MG63 (cell line): Measurements from ENCODE around the gene AHDC1. TPM values are rescaled to one million over a fixed set of nuclear protein-coding genes. Genes with fewer than 3 reads are reported as not detected.
A peak's percentile ranks its signal among the peaks of the same experiment; 100 is the strongest.

Source experiments
- DNase-seq: peaks from one replicate; pipeline ENCODE4 v3.0.0-alpha.2; 2020
- H3K27me3 ChIP-seq: fragments of 250-450 bp; sonication (Bioruptor Pico); 2 replicates; pipeline ENCODE4 v1.5.1; 2020; ENCODE audit warnings: mild to moderate bottlenecking, moderate library complexity
- H3K36me3 ChIP-seq: fragments of 250-450 bp; sonication (Bioruptor Pico); 2 replicates; pipeline ENCODE4 v1.5.1; 2020; ENCODE audit warnings: mild to moderate bottlenecking, moderate library complexity
- H3K4me3 ChIP-seq: fragments of 250-450 bp; sonication (Bioruptor Pico); 2 replicates; pipeline ENCODE4 v1.5.1; 2020; ENCODE audit warnings: mild to moderate bottlenecking, moderate library complexity
- H3K9me3 ChIP-seq: fragments of 250-450 bp; sonication (Bioruptor Pico); 2 replicates; pipeline ENCODE4 v1.5.1; 2020; ENCODE audit warnings: mild to moderate bottlenecking, moderate library complexity
- total RNA-seq: library from RNA; depleted of rRNA; stranded (reverse); fragments of >200 nt; shearing (Covaris generic); gene quantifications from 2 replicates; pipeline ENCODE4 v1.2.3, GENCODE V29; 2014; ENCODE audit warnings: low replicate concordance

AHDC1 gene
- total RNA-seq, 1 experiment from 2014 or later = 10.4 TPM

DNA sequence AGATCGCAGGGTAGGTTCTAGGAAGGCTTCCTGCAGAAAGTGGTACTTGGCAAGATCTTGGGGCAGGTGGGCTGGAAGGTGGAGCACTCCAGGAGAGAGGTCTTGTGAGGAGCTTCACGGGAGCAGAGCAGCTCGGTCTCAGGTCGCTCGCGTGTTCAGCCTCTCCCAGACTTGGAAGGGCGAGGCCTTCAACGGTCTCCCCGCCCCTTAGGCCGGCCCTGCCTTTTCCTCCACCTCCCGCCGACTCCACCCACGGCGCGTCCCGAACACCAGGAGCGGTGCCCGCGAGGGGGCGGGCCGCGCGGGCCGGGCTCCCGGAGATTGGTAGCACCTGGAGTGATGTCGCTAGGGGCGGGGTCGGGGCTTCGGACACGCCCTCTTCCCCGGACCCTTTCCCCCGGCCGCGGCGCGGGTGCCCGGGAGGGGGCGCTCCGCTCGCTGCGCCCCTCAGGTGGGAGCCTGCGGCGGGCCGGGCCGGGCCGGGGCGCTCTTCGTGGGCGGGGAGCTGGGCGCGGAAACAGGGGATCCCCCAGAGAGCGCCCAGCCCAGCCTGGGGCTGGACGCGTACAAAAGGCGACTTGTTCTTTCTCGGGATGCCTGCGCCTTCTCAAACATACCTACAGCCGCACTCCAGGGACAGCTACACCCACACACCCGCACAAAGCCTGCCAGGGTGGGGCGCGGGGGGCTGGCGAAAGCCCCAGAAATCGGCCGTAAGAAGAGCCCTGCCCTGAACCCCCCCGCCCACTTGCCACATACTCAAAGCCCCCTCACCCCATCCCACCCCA lies 35.5 kb downstream of the AHDC1 start:
- H3K36me3 ChIP-seq = peaks cover 7% of the 10 kb centered on the region; the same call in 1 of the 2 replicates
- no peaks in the 10 kb centered on the region for H3K27me3 ChIP-seq
- no peak for DNase-seq
- H3K9me3 ChIP-seq = no peaks in the 10 kb centered on the region
- no peak overlapping the region for H3K4me3 ChIP-seq

DNA sequence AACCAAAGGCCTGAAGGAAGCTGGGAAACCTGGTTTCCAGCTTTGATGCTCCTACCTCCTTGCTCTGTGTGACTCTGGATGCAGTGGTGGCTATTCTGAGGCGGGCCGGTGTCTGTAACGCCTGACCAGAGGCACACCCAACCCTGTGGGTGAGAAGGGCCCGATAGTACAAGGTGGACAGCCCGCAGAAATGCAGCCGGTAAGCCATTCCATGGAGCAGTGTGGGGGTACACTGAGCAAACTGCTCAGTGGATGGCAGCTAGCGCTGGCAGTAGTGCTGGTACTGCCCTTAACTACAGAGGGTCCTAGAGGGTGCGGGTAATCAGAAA lies 36.0 kb downstream of the AHDC1 start:
- no peaks in the 10 kb centered on the region for H3K9me3 ChIP-seq
- H3K27me3 ChIP-seq = no peaks in the 10 kb centered on the region
- H3K36me3 ChIP-seq = peaks cover 7% of the 10 kb centered on the region; the same call in 1 of the 2 replicates
- no peak overlapping the region for H3K4me3 ChIP-seq
- no peak for DNase-seq

DNA sequence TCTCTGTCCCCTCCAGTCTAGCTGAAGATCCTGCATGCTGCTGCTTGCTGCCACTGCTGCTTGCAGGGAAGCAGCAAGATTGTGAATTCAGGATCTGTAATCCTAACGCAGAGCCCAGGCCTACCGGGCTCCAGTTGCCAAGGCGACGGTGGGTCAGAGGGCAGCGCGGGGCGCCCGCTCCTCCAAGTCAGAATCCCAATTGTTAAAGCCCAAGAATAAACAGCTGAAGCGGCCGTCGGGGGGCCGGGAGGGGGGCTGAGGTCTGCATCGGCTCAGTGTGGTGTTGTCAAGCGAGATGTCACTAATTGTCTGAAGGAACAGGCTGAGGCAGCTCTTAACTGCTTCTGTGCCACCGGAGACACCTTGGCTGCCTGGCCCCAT lies 36.8 kb downstream of the AHDC1 start:
- no peaks in the 10 kb centered on the region for H3K9me3 ChIP-seq
- no peaks in the 10 kb centered on the region for H3K27me3 ChIP-seq
- DNase-seq = no peak
- H3K4me3 ChIP-seq = no peak overlapping the region
- H3K36me3 ChIP-seq = peaks cover 7% of the 10 kb centered on the region; the same call in 1 of the 2 replicates

GRCh38 chr1:27566462-27567145 lies 37.3 kb downstream of the AHDC1 start:
- H3K27me3 ChIP-seq = no peaks in the 10 kb centered on the region
- no peak for DNase-seq
- no peak overlapping the region for H3K4me3 ChIP-seq
- H3K9me3 ChIP-seq = no peaks in the 10 kb centered on the region
- peaks cover 7% of the 10 kb centered on the region; the same call in 1 of the 2 replicates for H3K36me3 ChIP-seq

DNA sequence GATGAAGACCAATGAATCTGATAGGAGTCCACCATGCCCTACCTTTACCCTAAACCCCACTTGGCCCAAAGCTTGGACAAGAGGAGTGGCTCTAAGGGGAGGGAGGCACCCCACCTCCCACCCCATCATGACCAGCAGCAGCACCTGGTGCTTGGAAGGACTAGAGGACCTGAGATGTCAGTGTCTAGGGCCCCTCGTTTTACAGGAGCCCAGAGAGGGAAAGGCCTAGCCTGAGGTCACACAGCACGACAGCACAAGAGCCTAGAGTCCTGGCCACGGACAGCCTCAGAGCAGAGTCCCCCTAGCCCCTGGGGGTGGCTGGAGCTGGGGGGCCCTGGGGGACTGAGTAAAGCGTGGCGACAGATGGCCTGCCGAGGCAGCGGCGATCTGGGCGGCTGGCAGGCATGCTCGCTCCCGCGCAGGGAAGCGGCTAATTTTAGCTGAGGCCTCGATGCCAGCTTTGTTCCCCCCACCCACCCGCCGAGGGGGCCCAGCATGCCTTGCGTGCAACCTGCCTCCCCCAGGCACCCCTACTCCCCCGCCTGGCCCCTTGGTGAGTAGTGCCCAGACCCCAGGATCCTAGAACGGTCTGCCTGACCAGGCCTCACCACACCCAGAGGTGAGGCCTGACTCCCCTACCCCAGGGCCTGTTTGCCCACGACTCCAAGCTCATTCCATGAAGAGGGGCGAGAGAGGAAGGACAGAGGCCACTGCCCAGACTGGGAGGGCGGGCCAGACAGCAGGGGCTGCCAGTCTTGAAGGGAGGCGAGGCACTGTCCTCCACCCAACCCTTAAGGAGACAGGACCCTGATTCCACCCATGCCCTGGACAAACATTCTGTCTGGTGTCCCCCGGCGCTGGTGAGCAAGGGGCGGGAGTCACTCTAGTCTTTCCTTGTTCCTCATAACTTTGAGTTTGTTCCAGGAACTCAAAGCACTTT lies 39.0 kb downstream of the AHDC1 start:
- peaks cover 7% of the 10 kb centered on the region; the same call in 1 of the 2 replicates for H3K36me3 ChIP-seq
- no peaks in the 10 kb centered on the region for H3K27me3 ChIP-seq
- DNase-seq = no peak
- H3K4me3 ChIP-seq = no peak overlapping the region
- no peaks in the 10 kb centered on the region for H3K9me3 ChIP-seq

- peaks cover 7% of the 10 kb centered on the region; the same call in 1 of the 2 replicates for H3K36me3 ChIP-seq
- peak; percentile 75 for DNase-seq
- no peaks in the 10 kb centered on the region for H3K27me3 ChIP-seq
- no peak overlapping the region for H3K4me3 ChIP-seq
- H3K9me3 ChIP-seq = no peaks in the 10 kb centered on the region
Observed at GRCh38 chr1:27563591-27564471, 40.1 kb downstream of the AHDC1 start.

- Histone ChIP-seq H3K36me3 (peaks cover 12% of the 10 kb centered on the region), H3K4me3 (no peak overlapping the region), H3K9me3 (no peaks in the 10 kb centered on the region), H3K27me3 (no peaks in the 10 kb centered on the region)
- no peak for DNase-seq
Observed at GRCh38 chr1:27563341-27563590, 40.7 kb downstream of the AHDC1 start.

DNA sequence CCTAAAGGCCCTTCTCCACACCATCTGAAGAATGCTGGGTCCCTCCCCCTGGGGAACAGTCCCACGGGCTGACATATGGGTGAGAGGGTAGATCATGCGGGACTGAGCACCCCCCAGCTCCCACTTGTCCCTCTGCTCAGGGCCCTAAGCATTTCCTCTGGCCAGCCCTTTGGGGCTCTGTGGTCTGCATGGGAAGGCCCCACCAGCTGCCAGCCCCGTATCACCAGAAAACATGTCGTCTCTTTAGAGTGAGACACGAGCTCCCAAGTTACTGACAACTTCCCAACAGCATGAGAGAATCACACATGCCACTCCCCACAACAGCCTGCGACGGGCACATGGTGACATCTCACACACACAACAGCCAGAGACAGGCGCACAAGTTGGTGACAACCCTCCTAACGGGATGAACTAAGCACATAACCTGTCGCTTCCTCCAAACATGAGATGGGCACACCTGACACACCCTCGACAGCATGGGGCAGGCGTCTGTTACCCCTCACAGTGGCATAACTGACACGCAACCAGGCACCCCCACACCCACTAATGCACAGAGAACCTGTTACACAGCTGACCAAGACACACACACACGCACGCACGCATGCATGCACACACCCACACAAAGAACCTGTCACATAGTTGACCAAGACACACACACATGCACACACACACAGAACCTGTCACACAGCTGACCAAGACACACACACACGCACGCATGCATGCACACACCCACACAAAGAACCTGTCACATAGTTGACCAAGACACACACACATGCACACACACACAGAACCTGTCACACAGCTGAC lies 41.2 kb downstream of the AHDC1 start:
- no peaks in the 10 kb centered on the region for H3K27me3 ChIP-seq
- no peaks in the 10 kb centered on the region for H3K9me3 ChIP-seq
- H3K4me3 ChIP-seq = no peak overlapping the region
- DNase-seq = no peak
- H3K36me3 ChIP-seq = peaks cover 14% of the 10 kb centered on the region

GRCh38 chr1:27562021-27562420 lies 41.9 kb downstream of the AHDC1 start:
- no peak for DNase-seq
- Histone ChIP-seq H3K36me3 (peaks cover 17% of the 10 kb centered on the region), H3K9me3 (no peaks in the 10 kb centered on the region), H3K4me3 (no peak overlapping the region), H3K27me3 (no peaks in the 10 kb centered on the region)

- H3K9me3 ChIP-seq = no peaks in the 10 kb centered on the region
- DNase-seq = no peak
- H3K27me3 ChIP-seq = no peaks in the 10 kb centered on the region
- no peak overlapping the region for H3K4me3 ChIP-seq
- peaks cover 17% of the 10 kb centered on the region for H3K36me3 ChIP-seq
Observed at GRCh38 chr1:27561124-27561899, 42.6 kb downstream of the AHDC1 start.

DNA sequence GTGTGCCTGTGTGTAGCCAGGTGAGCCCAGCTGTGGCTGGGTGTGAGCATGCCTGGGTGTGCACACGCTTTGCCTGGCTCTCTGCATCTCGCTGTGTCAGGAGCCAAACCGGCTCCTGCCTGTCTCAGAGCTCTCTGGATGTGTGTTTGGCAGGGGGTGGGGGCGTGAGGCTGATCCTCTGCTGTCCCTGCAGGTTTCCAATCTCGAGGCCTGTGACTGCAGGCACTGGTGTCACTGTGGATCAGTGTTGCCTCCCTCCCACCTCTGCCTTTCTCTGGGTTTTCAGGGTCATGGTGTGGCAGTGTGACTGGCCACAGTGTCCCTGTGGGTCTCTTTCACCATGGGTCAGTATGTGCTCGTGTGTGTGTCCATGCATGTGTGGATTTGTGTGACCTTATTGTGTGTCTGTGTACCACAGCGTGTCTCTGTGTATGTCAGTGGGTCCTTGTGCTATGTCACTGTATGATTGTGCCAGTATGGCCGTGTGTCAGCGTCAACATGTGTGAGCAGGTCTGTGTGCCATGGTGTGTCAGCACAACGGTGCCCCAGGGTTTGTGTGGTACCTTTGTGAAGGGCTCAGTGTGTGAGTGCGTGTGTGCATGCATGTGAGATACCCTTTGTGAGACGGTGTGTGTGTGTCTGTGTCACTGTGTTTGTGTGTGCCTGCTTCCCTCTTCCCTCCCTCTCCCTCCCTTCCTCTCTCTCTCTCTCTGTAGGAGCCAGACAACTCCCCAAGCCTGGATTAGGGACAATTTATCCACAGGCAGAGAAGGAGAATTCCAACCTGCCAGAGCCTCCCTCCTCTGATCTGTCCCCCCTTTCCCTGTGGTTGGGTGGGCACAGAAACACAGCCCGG lies 43.4 kb downstream of the AHDC1 start:
- no peak for DNase-seq
- Histone ChIP-seq H3K36me3 (peaks cover 15% of the 10 kb centered on the region), H3K27me3 (no peaks in the 10 kb centered on the region), H3K4me3 (no peak overlapping the region), H3K9me3 (no peaks in the 10 kb centered on the region)

DNA sequence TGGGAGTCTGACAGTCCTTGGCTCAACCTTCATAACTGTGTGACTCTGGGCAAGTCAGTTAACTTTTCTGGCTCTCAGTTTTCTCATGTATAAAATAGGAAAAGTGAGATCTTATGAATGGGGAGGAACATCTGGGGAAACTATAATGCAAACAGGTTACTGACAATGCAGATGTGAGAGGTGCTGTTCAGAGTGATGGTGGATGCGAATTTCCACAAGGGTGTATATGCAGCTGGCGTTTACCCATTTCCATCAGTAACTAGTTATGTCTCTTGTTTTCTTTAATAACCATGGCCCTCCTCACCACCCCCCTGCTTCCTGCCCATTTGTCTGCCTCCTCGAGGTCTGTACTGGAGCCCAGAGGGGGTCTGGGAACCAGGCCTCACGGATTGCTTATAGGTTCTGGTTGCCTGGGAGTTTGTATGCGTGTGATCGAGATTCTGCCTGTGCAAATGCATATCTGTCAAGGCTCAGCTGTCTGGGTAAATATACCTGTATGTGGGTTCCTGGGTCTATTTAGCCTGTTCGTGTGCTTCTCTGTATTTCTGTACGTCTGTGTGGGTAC lies 44.4 kb downstream of the AHDC1 start:
- H3K9me3 ChIP-seq = no peaks in the 10 kb centered on the region
- DNase-seq = no peak
- H3K36me3 ChIP-seq = peaks cover 21% of the 10 kb centered on the region
- no peaks in the 10 kb centered on the region for H3K27me3 ChIP-seq
- no peak overlapping the region for H3K4me3 ChIP-seq

DNA sequence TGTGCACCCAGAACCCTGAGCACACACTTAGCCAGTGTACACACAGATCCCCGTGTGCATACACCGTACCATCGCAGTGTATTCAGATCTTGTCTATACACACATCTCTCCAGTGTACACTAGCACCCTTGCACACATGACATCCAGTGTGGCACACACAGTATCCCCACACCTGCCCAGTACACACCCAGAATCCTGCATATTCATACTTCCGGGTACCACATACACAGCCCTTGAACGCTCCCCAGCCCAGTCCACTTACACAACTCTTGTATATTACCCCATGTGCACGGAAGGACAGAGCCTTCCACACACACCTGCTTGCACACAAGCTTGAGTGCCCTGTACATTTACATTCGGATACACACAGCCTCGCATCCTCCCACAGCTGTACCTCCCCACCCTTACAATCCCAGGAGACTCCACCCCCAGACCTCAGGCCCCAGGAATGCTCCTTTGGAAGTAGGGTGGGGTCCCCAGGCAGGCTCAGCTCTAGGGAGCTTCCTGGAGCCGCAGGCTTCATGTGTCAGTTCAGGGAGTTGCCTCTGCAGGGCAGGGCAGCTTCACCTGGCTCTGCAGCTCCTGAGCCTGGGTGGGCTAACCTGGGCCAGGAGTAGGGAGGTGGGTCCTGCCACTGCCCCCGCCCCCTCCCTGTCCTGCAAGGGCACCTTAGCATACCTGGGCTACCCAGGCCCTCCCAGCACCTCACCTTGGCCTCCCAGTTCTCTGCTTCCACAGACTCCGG lies 46.2 kb downstream of the AHDC1 start:
- no peaks in the 10 kb centered on the region for H3K27me3 ChIP-seq
- H3K36me3 ChIP-seq = peaks cover 33% of the 10 kb centered on the region
- H3K9me3 ChIP-seq = no peaks in the 10 kb centered on the region
- peak; percentile 63 for DNase-seq
- H3K4me3 ChIP-seq = no peak overlapping the region
